ENCODE measurements around the gene ZNF407. TPM values are rescaled to one million over a fixed set of nuclear protein-coding genes. Genes with fewer than 3 reads are reported as not detected.

Gene ZNF407
- total RNA-seq, 1 donor from 2014 or later = 9.0 TPM

DNA sequence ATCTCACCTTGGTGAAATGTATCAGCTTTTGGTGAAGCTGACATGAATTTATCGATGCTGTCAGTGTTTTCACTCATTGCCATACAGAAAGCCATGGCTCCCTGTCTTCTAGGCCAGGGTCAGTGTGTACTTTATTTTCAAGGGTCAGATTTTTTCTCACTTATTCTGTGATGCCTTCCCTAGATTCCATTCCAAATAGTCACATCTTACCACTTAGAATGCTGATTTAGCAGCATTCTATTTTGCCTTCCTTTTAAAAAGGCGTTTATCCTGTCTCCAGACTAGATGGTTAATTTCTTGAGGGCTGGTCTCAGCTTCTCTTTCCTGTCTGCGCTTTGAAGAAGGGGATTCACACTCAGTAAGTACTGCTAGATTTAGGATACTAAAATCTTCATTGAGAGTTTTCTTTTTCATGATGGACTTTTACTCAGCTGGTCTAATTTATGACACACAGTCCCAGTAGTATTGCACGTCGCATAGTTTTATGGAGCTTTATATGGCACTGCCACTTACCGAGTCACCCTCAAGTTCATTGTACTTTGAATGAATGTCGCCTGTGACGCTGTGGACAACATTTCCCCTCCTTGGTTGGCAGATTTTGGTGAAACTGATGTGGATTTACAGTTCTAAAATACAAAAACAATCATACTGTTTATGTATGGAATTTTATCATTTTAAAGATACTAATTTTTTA is 194.0 kb downstream of the ZNF407 start:
- H3K27ac ChIP-seq = no peak overlapping the region
- no peaks in the 10 kb centered on the region for H3K9me3 ChIP-seq (ENCODE audit: low read depth)
- H3K27me3 Mint-ChIP-seq (ENCODE audit: insufficient read depth, low read depth) = no peaks in the 10 kb centered on the region
- H3K9me3 Mint-ChIP-seq = no peaks in the 10 kb centered on the region
- no peaks in the 10 kb centered on the region for H3K4me1 ChIP-seq
- H3K4me3 Mint-ChIP-seq = no peak overlapping the region
- H3K36me3 Mint-ChIP-seq = no peaks in the 10 kb centered on the region
- H2AFZ ChIP-seq (replicated peaks) = no peak overlapping the region
- no peak overlapping the region for H3K4me2 ChIP-seq
- H3F3A ChIP-seq (ENCODE audit: low read depth) = no peaks in the 10 kb centered on the region
- no peaks in the 10 kb centered on the region for H3K36me3 ChIP-seq
- H3K27ac Mint-ChIP-seq = no peak overlapping the region
- TF ChIP-seq EZH2 (IDR thresholded peaks at IDR 0.05) (no peak), EZH2phosphoT487 (IDR thresholded peaks at IDR 0.05) (no peak)
- TF ChIP-seq, protein P1, sequence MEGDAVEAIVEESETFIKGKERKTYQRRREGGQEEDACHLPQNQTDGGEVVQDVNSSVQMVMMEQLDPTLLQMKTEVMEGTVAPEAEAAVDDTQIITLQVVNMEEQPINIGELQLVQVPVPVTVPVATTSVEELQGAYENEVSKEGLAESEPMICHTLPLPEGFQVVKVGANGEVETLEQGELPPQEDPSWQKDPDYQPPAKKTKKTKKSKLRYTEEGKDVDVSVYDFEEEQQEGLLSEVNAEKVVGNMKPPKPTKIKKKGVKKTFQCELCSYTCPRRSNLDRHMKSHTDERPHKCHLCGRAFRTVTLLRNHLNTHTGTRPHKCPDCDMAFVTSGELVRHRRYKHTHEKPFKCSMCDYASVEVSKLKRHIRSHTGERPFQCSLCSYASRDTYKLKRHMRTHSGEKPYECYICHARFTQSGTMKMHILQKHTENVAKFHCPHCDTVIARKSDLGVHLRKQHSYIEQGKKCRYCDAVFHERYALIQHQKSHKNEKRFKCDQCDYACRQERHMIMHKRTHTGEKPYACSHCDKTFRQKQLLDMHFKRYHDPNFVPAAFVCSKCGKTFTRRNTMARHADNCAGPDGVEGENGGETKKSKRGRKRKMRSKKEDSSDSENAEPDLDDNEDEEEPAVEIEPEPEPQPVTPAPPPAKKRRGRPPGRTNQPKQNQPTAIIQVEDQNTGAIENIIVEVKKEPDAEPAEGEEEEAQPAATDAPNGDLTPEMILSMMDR (IDR thresholded peaks at IDR 0.05) = no peak
- DNase-seq (ENCODE audit: low spot score) = no peak
- no peaks in the 10 kb centered on the region for H4K20me1 ChIP-seq (ENCODE audit: low read depth)
- H3K9ac ChIP-seq = no peak overlapping the region
- peaks cover 1% of the 10 kb centered on the region for H3K4me1 Mint-ChIP-seq
- no peaks in the 10 kb centered on the region for H3K27me3 ChIP-seq
- H3K4me3 ChIP-seq = no peak overlapping the region
- no peaks in the 10 kb centered on the region for H3K79me2 ChIP-seq (ENCODE audit: low read depth)

DNA sequence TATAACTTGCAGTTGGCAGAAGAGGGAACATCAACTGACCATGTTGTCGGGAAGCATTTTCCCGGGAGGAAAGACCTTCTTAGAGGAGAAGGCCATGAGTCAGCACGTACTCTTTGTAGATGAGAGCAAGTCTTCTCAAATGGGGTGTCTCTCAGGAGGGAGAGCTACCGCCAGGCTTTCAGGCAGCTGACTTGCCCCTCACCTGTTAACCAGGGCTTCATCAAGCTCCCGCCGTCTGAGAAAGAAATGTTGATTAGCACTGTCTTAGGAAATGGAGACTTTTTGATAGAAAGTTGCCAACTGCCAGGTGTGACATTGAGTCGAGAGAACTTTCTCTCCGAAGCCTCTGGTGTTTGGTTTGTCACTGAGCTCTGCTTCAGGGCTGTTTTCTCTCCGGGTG is 196.1 kb downstream of the ZNF407 start:
- TF ChIP-seq, protein P1 (IDR thresholded peaks at IDR 0.05) = no peak
- no peak for TF ChIP-seq EZH2phosphoT487 (IDR thresholded peaks at IDR 0.05)
- TF ChIP-seq EZH2 (IDR thresholded peaks at IDR 0.05) = no peak
- no peaks in the 10 kb centered on the region for H3K27me3 ChIP-seq
- H3K36me3 ChIP-seq = no peaks in the 10 kb centered on the region
- H3K79me2 ChIP-seq (ENCODE audit: low read depth) = no peaks in the 10 kb centered on the region
- no peaks in the 10 kb centered on the region for H4K20me1 ChIP-seq (ENCODE audit: low read depth)
- no peaks in the 10 kb centered on the region for H3F3A ChIP-seq (ENCODE audit: low read depth)
- no peak overlapping the region for H3K9ac ChIP-seq
- no peaks in the 10 kb centered on the region for H3K4me1 ChIP-seq
- Mint-ChIP-seq H3K36me3 (no peaks in the 10 kb centered on the region), H3K9me3 (no peaks in the 10 kb centered on the region), H3K27ac (no peak overlapping the region), H3K27me3 (ENCODE audit: insufficient read depth, low read depth) (no peaks in the 10 kb centered on the region), H3K4me3 (no peak overlapping the region), H3K4me1 (peaks cover 4% of the 10 kb centered on the region)
- no peak overlapping the region for H3K27ac ChIP-seq
- H2AFZ ChIP-seq (replicated peaks) = no peak overlapping the region
- H3K4me2 ChIP-seq = no peak overlapping the region
- no peak for DNase-seq (ENCODE audit: low spot score)
- no peaks in the 10 kb centered on the region for H3K9me3 ChIP-seq (ENCODE audit: low read depth)
- no peak overlapping the region for H3K4me3 ChIP-seq

DNA sequence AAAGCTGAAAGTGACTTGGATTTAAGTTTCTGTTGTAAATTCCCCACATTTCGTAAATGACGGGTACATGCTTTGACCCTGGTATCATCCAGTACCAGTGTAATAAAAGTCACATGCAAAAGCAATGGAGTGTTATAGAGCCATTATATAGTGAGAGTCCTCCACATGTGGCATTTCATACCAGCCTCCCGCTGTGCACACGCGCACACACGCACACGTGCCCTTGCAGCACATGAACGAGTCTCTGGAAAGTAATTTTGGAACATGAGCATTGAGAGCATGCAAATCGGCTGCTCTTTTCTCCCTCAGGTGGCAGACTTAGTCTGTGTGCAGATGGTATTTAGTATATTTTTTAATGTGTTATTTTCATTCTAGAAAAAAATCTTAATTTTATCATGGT is 198.1 kb downstream of the ZNF407 start:
- Mint-ChIP-seq H3K27ac (no peak overlapping the region), H3K27me3 (ENCODE audit: insufficient read depth, low read depth) (no peaks in the 10 kb centered on the region), H3K4me1 (peaks cover 4% of the 10 kb centered on the region), H3K36me3 (no peaks in the 10 kb centered on the region), H3K4me3 (no peak overlapping the region), H3K9me3 (no peaks in the 10 kb centered on the region)
- Histone ChIP-seq H3K4me3 (no peak overlapping the region), H3K9ac (no peak overlapping the region), H3K36me3 (no peaks in the 10 kb centered on the region), H3K27me3 (no peaks in the 10 kb centered on the region), H3K4me1 (peaks cover 10% of the 10 kb centered on the region), H3K4me2 (no peak overlapping the region), H3K27ac (no peak overlapping the region), H2AFZ (replicated peaks) (no peak overlapping the region), H3K79me2 (ENCODE audit: low read depth) (no peaks in the 10 kb centered on the region), H3F3A (ENCODE audit: low read depth) (no peaks in the 10 kb centered on the region), H4K20me1 (ENCODE audit: low read depth) (no peaks in the 10 kb centered on the region), H3K9me3 (ENCODE audit: low read depth) (no peaks in the 10 kb centered on the region)
- DNase-seq (ENCODE audit: low spot score) = no peak
- TF ChIP-seq EZH2phosphoT487 (IDR thresholded peaks at IDR 0.05) = no peak
- TF ChIP-seq, protein P1 (IDR thresholded peaks at IDR 0.05) = no peak
- TF ChIP-seq EZH2 (IDR thresholded peaks at IDR 0.05) = no peak

All from neural progenitor cell (in vitro differentiated cells).